ENCODE data around the gene DYDC1. TPM values are rescaled to one million over a fixed set of nuclear protein-coding genes. Genes with fewer than 3 reads are reported as not detected.

DYDC1 gene
- total RNA-seq, 1 experiment from 2014 or later = not detected

Other genes with a start within 250 kb of the DYDC1 start
- gene PLAC9, start 224.0 kb downstream of the DYDC1 start, total RNA-seq (2014; rRNA removed; shearing (Covaris generic)) = 4.7 and 7.2 TPM in 2 replicates
- gene ANXA11, start 151.2 kb downstream of the DYDC1 start, total RNA-seq (2014; rRNA removed; shearing (Covaris generic)) = 36.2 and 39.5 TPM in 2 replicates
- gene MAT1A, start 67.1 kb downstream of the DYDC1 start, total RNA-seq (2014; rRNA removed; shearing (Covaris generic)) = 0.15 TPM in 1 of 2 replicates, not detected in the other
- 0.13 TPM in 1 of 2 replicates, not detected in the other for gene DYDC2, start within 50 bp of the DYDC1 start, total RNA-seq (2014; rRNA removed; shearing (Covaris generic))
- gene PRXL2A, start 51.8 kb upstream of the DYDC1 start, total RNA-seq (2014; rRNA removed; shearing (Covaris generic)) = 259 and 261 TPM in 2 replicates
- 37.7 and 40.4 TPM in 2 replicates for gene TSPAN14, start 97.6 kb upstream of the DYDC1 start, total RNA-seq (2014; rRNA removed; shearing (Covaris generic))
- not detected in 2 replicates for gene SH2D4B, start 181.1 kb upstream of the DYDC1 start, total RNA-seq (2014; rRNA removed; shearing (Covaris generic))